OCI-LY1 (cell line): ENCODE measurements around the gene PTPRJ.

Experiments used
- H2AFZ ChIP-seq: fragments of 200-600 bp; sonication (generic), shearing (Covaris generic); 2 replicates; pipeline ENCODE4 v1.6.0; 2014; ENCODE audit warnings: antibody characterized with exemption, mild to moderate bottlenecking, low read length
- H3F3A ChIP-seq: fragments of 200-600 bp; sonication (generic), shearing (Covaris generic); 2 replicates; pipeline ENCODE4 v1.6.0; 2014; ENCODE audit warnings: mild to moderate bottlenecking, antibody characterized with exemption, low read length, moderate library complexity; ENCODE audit not compliant: insufficient read depth
- H3K27ac ChIP-seq: fragments of 200-600 bp; sonication (generic); 2 replicates; pipeline ENCODE4 v1.5.1; 2014; ENCODE audit warnings: low read length, mixed run types, mild to moderate bottlenecking, low read depth; ENCODE audit not compliant: poor library complexity, severe bottlenecking
- H3K27me3 ChIP-seq: fragments of 200-600 bp; sonication (generic); 2 replicates; pipeline ENCODE4 v1.6.0; 2014; ENCODE audit warnings: antibody characterized with exemption, mild to moderate bottlenecking, low read length, moderate library complexity; ENCODE audit not compliant: insufficient read depth
- H3K36me3 ChIP-seq: fragments of 200-600 bp; sonication (generic); 2 replicates; pipeline ENCODE4 v1.6.1; 2014; ENCODE audit warnings: mild to moderate bottlenecking, antibody characterized with exemption, low read length, moderate library complexity, mixed read lengths; ENCODE audit not compliant: insufficient read depth
- H3K4me1 ChIP-seq: fragments of 200-600 bp; sonication (generic); 2 replicates; pipeline ENCODE4 v1.5.1; 2014; ENCODE audit warnings: mild to moderate bottlenecking, low read length, moderate library complexity; ENCODE audit not compliant: insufficient read depth, severe bottlenecking
- H3K4me2 ChIP-seq: fragments of 200-600 bp; sonication (generic), shearing (Covaris generic); 2 replicates; pipeline ENCODE4 v1.6.1; 2014; ENCODE audit warnings: low read length
- H3K4me3 ChIP-seq: fragments of 200-600 bp; sonication (generic); 2 replicates; pipeline ENCODE4 v1.5.1; 2014; ENCODE audit warnings: low read length, low read depth, mild to moderate bottlenecking, mixed read lengths; ENCODE audit not compliant: poor library complexity, severe bottlenecking
- H3K79me2 ChIP-seq: fragments of 200-600 bp; shearing (Covaris generic); 2 replicates; pipeline ENCODE4 v1.6.1; 2016; ENCODE audit warnings: mixed run types, low read length, mixed read lengths; ENCODE audit not compliant: insufficient read depth
- H3K9ac ChIP-seq: fragments of 200-600 bp; sonication (generic), shearing (Covaris generic); 2 replicates; pipeline ENCODE4 v1.6.1; 2014; ENCODE audit warnings: mild to moderate bottlenecking, low read length, mixed read lengths
- H3K9me2 ChIP-seq: fragments of 200-600 bp; sonication (generic), shearing (Covaris generic); 2 replicates; pipeline ENCODE4 v1.6.1; 2014; ENCODE audit warnings: low read depth, mild to moderate bottlenecking, low read length, mixed read lengths
- H3K9me3 ChIP-seq: fragments of 200-600 bp; shearing (Covaris generic); 2 replicates; pipeline ENCODE4 v1.6.1; 2014; ENCODE audit warnings: low read length, mixed read lengths
- H4K20me1 ChIP-seq: fragments of 200-600 bp; sonication (generic), shearing (Covaris generic); 2 replicates; pipeline ENCODE4 v1.6.0; 2016; ENCODE audit warnings: mild to moderate bottlenecking, low read length; ENCODE audit not compliant: insufficient read depth
- CTCF ChIP-seq: fragments of 200-600 bp; sonication (generic), shearing (Covaris generic); IDR thresholded peaks from 2 replicates; pipeline ENCODE4 v1.5.1; 2017; ENCODE audit warnings: mild to moderate bottlenecking, antibody characterized with exemption, low read length, moderate library complexity, mixed read lengths
- EZH2 ChIP-seq: fragments of 200-600 bp; sonication (generic), shearing (Covaris generic); IDR thresholded peaks from 2 replicates; pipeline ENCODE4 v1.8.0; 2017; ENCODE audit warnings: borderline replicate concordance, mixed run types, mild to moderate bottlenecking, antibody characterized with exemption, low read length, moderate library complexity, mixed read lengths

Gene PTPRJ

GRCh38 chr11:48107188-48107704 lies 126.9 kb downstream of the PTPRJ start:
- H3K9me2 ChIP-seq: no peaks in the 10 kb centered on the region
- TF ChIP-seq EZH2 (no peak), CTCF (no peak)
- peak overlapping the region; percentile 71 for H3K9ac ChIP-seq
- peaks cover 87% of the 10 kb centered on the region for H3K4me1 ChIP-seq
- peak overlapping the region; percentile 60 for H3K4me2 ChIP-seq
- H3K27me3 ChIP-seq: no peaks in the 10 kb centered on the region
- no peaks in the 10 kb centered on the region for H3K9me3 ChIP-seq
- 0 out of 2 replicates have a peak, but pooled peaks cover 18% of the 10 kb centered on the region for H3F3A ChIP-seq
- no peak overlapping the region for H2AFZ ChIP-seq
- peak overlapping the region; percentile 98 for H3K27ac ChIP-seq
- H3K36me3 ChIP-seq: peaks cover 15% of the 10 kb centered on the region
- H3K4me3 ChIP-seq: peak overlapping the region; percentile 39
- H3K79me2 ChIP-seq: peaks cover 27% of the 10 kb centered on the region
- no peaks in the 10 kb centered on the region for H4K20me1 ChIP-seq

- H3K4me3 ChIP-seq: peak overlapping the region; percentile 39
- H3K27me3 ChIP-seq: no peaks in the 10 kb centered on the region
- H2AFZ ChIP-seq: no peak overlapping the region
- H3K9ac ChIP-seq: peak overlapping the region; percentile 71
- no peaks in the 10 kb centered on the region for H3K9me2 ChIP-seq
- 0 out of 2 replicates have a peak, but pooled peaks cover 18% of the 10 kb centered on the region for H3F3A ChIP-seq
- H3K9me3 ChIP-seq: peaks cover 2% of the 10 kb centered on the region
- peaks cover 26% of the 10 kb centered on the region for H3K36me3 ChIP-seq
- TF ChIP-seq CTCF: no peak
- TF ChIP-seq EZH2: no peak
- peak overlapping the region; percentile 60 for H3K4me2 ChIP-seq
- peak overlapping the region; percentile 98 for H3K27ac ChIP-seq
- H3K79me2 ChIP-seq: peaks cover 15% of the 10 kb centered on the region; the same call in 1 of the 2 replicates
- no peaks in the 10 kb centered on the region for H4K20me1 ChIP-seq
- H3K4me1 ChIP-seq: peaks cover 75% of the 10 kb centered on the region
Measured at GRCh38 chr11:48108231-48109045, 128.1 kb downstream of the PTPRJ start.

- Histone ChIP-seq H4K20me1 (no peaks in the 10 kb centered on the region), H3K27me3 (no peaks in the 10 kb centered on the region), H3K9me2 (no peaks in the 10 kb centered on the region), H3K27ac (peak overlapping the region; percentile 98), H3K4me1 (peaks cover 67% of the 10 kb centered on the region), H3K79me2 (peaks cover 7% of the 10 kb centered on the region; the same call in 1 of the 2 replicates), H2AFZ (no peak overlapping the region), H3K9me3 (peaks cover 4% of the 10 kb centered on the region), H3K36me3 (peaks cover 34% of the 10 kb centered on the region), H3K9ac (peak overlapping the region; percentile 71), H3K4me2 (peak overlapping the region; percentile 60), H3K4me3 (peak overlapping the region; percentile 39), H3F3A (0 out of 2 replicates have a peak, but pooled peaks cover 18% of the 10 kb centered on the region)
- peak; percentile 54 for TF ChIP-seq CTCF
- no peak for TF ChIP-seq EZH2
Measured at GRCh38 chr11:48109046-48109666, 128.8 kb downstream of the PTPRJ start.
